GM23338 (cell line): Measurements from ENCODE around the gene ELFN2. TPM values are rescaled to one million over a fixed set of nuclear protein-coding genes. Genes with fewer than 3 reads are reported as not detected.
A peak's percentile ranks its signal among the peaks of the same experiment; 100 is the strongest.

ENCODE experiments used
- ATAC-seq: fragments of 200-7000 bp; cut with Tn5 transposase; 3 replicates; pipeline ENCODE4 v1.9.1; 2020
- DNase-seq: peaks from one replicate; pipeline ENCODE4 v3.0.0-alpha.2; 2015; ENCODE audit warnings: low spot score
- H2AFZ ChIP-seq: fragments of 200-600 bp; sonication (generic); 2 replicates; pipeline ENCODE4 v1.8.0; 2016; ENCODE audit warnings: antibody characterized with exemption, mild to moderate bottlenecking, moderate library complexity
- H3F3A ChIP-seq: fragments of 200-600 bp; sonication (generic); replicated peaks from 2 replicates; pipeline ENCODE4 v1.8.0; 2017; ENCODE audit warnings: antibody characterized with exemption, mixed run types, low read depth
- H3K27ac ChIP-seq: fragments of 200-600 bp; sonication (generic); 2 replicates; pipeline ENCODE4 v1.6.1; 2016; ENCODE audit warnings: low read depth
- H3K27me3 ChIP-seq: fragments of 200-600 bp; sonication (generic); 2 replicates; pipeline ENCODE4 v1.8.0; 2016; ENCODE audit warnings: mild to moderate bottlenecking, mixed run types, moderate library complexity; ENCODE audit not compliant: insufficient read depth
- H3K36me3 ChIP-seq: fragments of 200-600 bp; sonication (generic); 2 replicates; pipeline ENCODE4 v1.8.0; 2016; ENCODE audit warnings: mild to moderate bottlenecking; ENCODE audit not compliant: insufficient read depth
- H3K4me1 ChIP-seq: fragments of 200-600 bp; sonication (generic); 2 replicates; pipeline ENCODE4 v1.8.0; 2016; ENCODE audit warnings: mild to moderate bottlenecking, moderate library complexity; ENCODE audit not compliant: insufficient read depth
- H3K4me2 ChIP-seq: fragments of 200-600 bp; sonication (generic); 2 replicates; pipeline ENCODE4 v1.7.1; 2017; ENCODE audit warnings: mixed run types
- H3K4me3 ChIP-seq: fragments of 200-600 bp; sonication (generic); 2 replicates; pipeline ENCODE4 v1.6.1; 2016; ENCODE audit warnings: mixed run types
- H3K79me2 ChIP-seq: fragments of 200-600 bp; sonication (generic); replicated peaks from 2 replicates; pipeline ENCODE4 v1.8.0; 2017; ENCODE audit warnings: mild to moderate bottlenecking; ENCODE audit not compliant: insufficient read depth
- H3K9me2 ChIP-seq: fragments of 200-600 bp; sonication (generic); 2 replicates; pipeline ENCODE4 v1.8.0; 2017; ENCODE audit not compliant: insufficient read depth
- H4K20me1 ChIP-seq: fragments of 200-600 bp; sonication (generic); replicated peaks from 2 replicates; pipeline ENCODE4 v1.8.0; 2017; ENCODE audit warnings: mild to moderate bottlenecking; ENCODE audit not compliant: insufficient read depth
- H3K27ac Mint-ChIP-seq: 2 replicates; pipeline ENCODE4 v1.8.0; 2020; ENCODE audit warnings: inconsistent platforms, mild to moderate bottlenecking, moderate library complexity, mixed read lengths
- H3K27me3 Mint-ChIP-seq: 3 replicates; pipeline ENCODE4 v1.8.0; 2022; ENCODE audit warnings: low read depth, mild to moderate bottlenecking, moderate library complexity, mixed read lengths, inconsistent platforms; ENCODE audit not compliant: insufficient read depth, poor library complexity
- H3K36me3 Mint-ChIP-seq: 3 replicates; pipeline ENCODE4 v1.8.0; 2021; ENCODE audit warnings: low read depth, mild to moderate bottlenecking, inconsistent platforms, moderate library complexity, mixed read lengths
- H3K4me1 Mint-ChIP-seq: 3 replicates; pipeline ENCODE4 v1.8.0; 2020; ENCODE audit warnings: mild to moderate bottlenecking, inconsistent platforms, mixed read lengths
- H3K4me3 Mint-ChIP-seq: 3 replicates; pipeline ENCODE4 v1.8.0; 2021; ENCODE audit warnings: moderate library complexity, mild to moderate bottlenecking, inconsistent platforms, mixed read lengths
- H3K9me3 Mint-ChIP-seq: 3 replicates; pipeline ENCODE4 v1.8.0; 2020; ENCODE audit warnings: moderate library complexity, mild to moderate bottlenecking, inconsistent platforms, mixed read lengths
- CREB1 ChIP-seq: fragments of 250-450 bp; sonication (Bioruptor Pico); IDR thresholded peaks from 2 replicates; pipeline ENCODE4 v1.5.0; 2020; ENCODE audit warnings: low read depth, mild to moderate bottlenecking, moderate library complexity
- EZH2 ChIP-seq: fragments of 200-600 bp; sonication (generic); IDR thresholded peaks from one replicate; pipeline ENCODE4 v1.8.0; 2017; ENCODE audit warnings: antibody characterized with exemption, mild to moderate bottlenecking, low read depth; ENCODE audit not compliant: unreplicated experiment
- EZH2phosphoT487 ChIP-seq: fragments of 200-600 bp; sonication (generic); IDR thresholded peaks from one replicate; pipeline ENCODE4 v1.8.1; 2018; ENCODE audit warnings: antibody characterized with exemption; ENCODE audit not compliant: unreplicated experiment
- JUNB ChIP-seq: IDR thresholded peaks from one replicate; pipeline ENCODE4 v1.6.1; 2016; ENCODE audit warnings: antibody characterized with exemption; ENCODE audit not compliant: unreplicated experiment
- POLR2AphosphoS5 ChIP-seq: IDR thresholded peaks from 2 replicates; pipeline ENCODE4 v1.6.1; 2016; ENCODE audit warnings: antibody characterized with exemption, low read depth
- ZNF114 ChIP-seq: fragments of 250-450 bp; sonication (Bioruptor Pico); IDR thresholded peaks from 2 replicates; pipeline ENCODE4 v1.5.0; 2020; ENCODE audit warnings: mild to moderate bottlenecking, moderate library complexity
- ZNF331 ChIP-seq: fragments of 250-450 bp; sonication (Bioruptor Pico); IDR thresholded peaks from 2 replicates; pipeline ENCODE4 v1.5.0; 2020; ENCODE audit warnings: low read depth, mild to moderate bottlenecking, moderate library complexity
- ZNF462 ChIP-seq: fragments of 250-450 bp; sonication (Bioruptor Pico); IDR thresholded peaks from 2 replicates; pipeline ENCODE4 v1.5.0; 2020; ENCODE audit warnings: mild to moderate bottlenecking, moderate library complexity
- polyA plus RNA-seq: library from polyadenylated mRNA; unstranded; fragments of >200 nt; fragmentation: Nextera tagmentation; extraction: Ambion mirVana; gene quantifications from 2 replicates; pipeline ENCODE4 v1.2.1, GENCODE V29; 2016
- total RNA-seq: library from RNA; depleted of rRNA; stranded (reverse); fragments of >200 nt; shearing (Covaris generic); gene quantifications from 2 replicates; pipeline ENCODE4 v1.2.3, GENCODE V29; 2014

Gene ELFN2
- total and polyA plus RNA-seq, 2 experiments from 2014 or later, result 0.18 to 0.35 TPM

- no peaks in the 10 kb centered on the region for H3K79me2 ChIP-seq
- peaks cover 37% of the 10 kb centered on the region for H3K27me3 Mint-ChIP-seq
- TF ChIP-seq JUNB (no peak), EZH2 (peak; percentile 26)
- H3K36me3 Mint-ChIP-seq, result no peaks in the 10 kb centered on the region
- H3K4me2 ChIP-seq, result peak overlapping the region; percentile 89
- no peaks in the 10 kb centered on the region for H4K20me1 ChIP-seq
- H3F3A ChIP-seq, result 0 out of 2 replicates have a peak, but pooled peaks cover 3% of the 10 kb centered on the region
- H3K4me3 Mint-ChIP-seq, result peak overlapping the region; percentile 80
- H3K4me3 ChIP-seq, result peak overlapping the region; percentile 68
- ATAC-seq (no peak; the same call in 2 of the 3 replicates), DNase-seq (no peak)
- no peaks in the 10 kb centered on the region for H3K36me3 ChIP-seq
- peaks cover 34% of the 10 kb centered on the region for H3K4me1 Mint-ChIP-seq
- no peak overlapping the region for H3K27ac Mint-ChIP-seq
- peak overlapping the region; percentile 98 for H2AFZ ChIP-seq
- H3K27me3 ChIP-seq, result peaks cover 37% of the 10 kb centered on the region
- H3K27ac ChIP-seq, result no peak overlapping the region
- peaks cover 9% of the 10 kb centered on the region for H3K4me1 ChIP-seq
- no peaks in the 10 kb centered on the region for H3K9me2 ChIP-seq
- H3K9me3 Mint-ChIP-seq, result no peaks in the 10 kb centered on the region
Measured at GRCh38 chr22:37419370-37419968, 7.8 kb downstream of the ELFN2 start.

- TF ChIP-seq ZNF114 (CRISPR knock-in tag), result no peak
- TF ChIP-seq ZNF462 (CRISPR knock-in tag), result no peak
- no peak for TF ChIP-seq ZNF331 (CRISPR knock-in tag)
- TF ChIP-seq POLR2AphosphoS5, result no peak
- no peak for TF ChIP-seq EZH2
- no peak for TF ChIP-seq CREB1 (CRISPR knock-in tag)
- TF ChIP-seq EZH2phosphoT487, result no peak
- Histone ChIP-seq H3K27ac (no peak overlapping the region), H3F3A (0 out of 2 replicates have a peak, but pooled peaks cover 3% of the 10 kb centered on the region), H3K27me3 (peaks cover 35% of the 10 kb centered on the region), H3K4me1 (peaks cover 9% of the 10 kb centered on the region), H4K20me1 (no peaks in the 10 kb centered on the region), H3K79me2 (no peaks in the 10 kb centered on the region), H3K9me2 (no peaks in the 10 kb centered on the region), H3K36me3 (no peaks in the 10 kb centered on the region), H3K4me3 (peak overlapping the region; percentile 68; the same call in 1 of the 2 replicates), H2AFZ (peak overlapping the region; percentile 98; the same call in 1 of the 2 replicates), H3K4me2 (peak overlapping the region; percentile 89)
- DNase-seq, result peak; percentile 46
- Mint-ChIP-seq H3K27me3 (peaks cover 32% of the 10 kb centered on the region), H3K36me3 (no peaks in the 10 kb centered on the region), H3K27ac (no peak overlapping the region), H3K4me1 (peaks cover 34% of the 10 kb centered on the region), H3K4me3 (peak overlapping the region; percentile 80), H3K9me3 (no peaks in the 10 kb centered on the region)
- ATAC-seq, result peak; percentile 23
Measured at GRCh38 chr22:37418627-37419369, 8.5 kb downstream of the ELFN2 start.
